ENCODE results near the gene EPG5. TPM values are rescaled to one million over a fixed set of nuclear protein-coding genes. Genes with fewer than 3 reads are reported as not detected.

EPG5 gene
- total and polyA plus RNA-seq, 10 of the 15 experiments (the other 5 are each of a cell fraction or from before 2014, with no cell fraction given), result 1.9 to 27.7 (median 9.0) TPM

DNA sequence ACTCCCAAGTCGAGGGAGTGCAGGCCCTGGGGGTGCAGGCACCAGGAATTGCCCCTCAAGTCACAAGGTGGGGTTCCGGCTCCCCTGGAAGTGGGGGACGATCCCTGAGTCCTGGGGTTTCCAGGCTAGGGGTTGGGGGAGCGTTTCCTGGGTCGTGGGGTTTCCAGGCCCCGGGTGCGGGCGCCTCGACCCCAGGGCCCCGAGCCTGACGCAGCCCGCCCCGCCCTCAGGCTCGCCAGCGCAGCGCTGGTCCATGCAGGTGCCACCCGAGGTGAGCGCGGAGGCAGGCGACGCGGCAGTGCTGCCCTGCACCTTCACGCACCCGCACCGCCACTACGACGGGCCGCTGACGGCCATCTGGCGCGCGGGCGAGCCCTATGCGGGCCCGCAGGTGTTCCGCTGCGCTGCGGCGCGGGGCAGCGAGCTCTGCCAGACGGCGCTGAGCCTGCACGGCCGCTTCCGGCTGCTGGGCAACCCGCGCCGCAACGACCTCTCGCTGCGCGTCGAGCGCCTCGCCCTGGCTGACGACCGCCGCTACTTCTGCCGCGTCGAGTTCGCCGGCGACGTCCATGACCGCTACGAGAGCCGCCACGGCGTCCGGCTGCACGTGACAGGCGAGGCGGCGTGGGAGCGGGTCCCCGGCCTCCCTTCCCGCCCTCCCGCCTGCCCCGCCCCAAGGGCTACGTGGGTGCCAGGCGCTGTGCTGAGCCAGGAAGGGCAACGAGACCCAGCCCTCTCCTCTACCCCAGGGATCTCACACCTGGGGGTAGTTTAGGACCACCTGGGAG, 129.7 kb downstream of the EPG5 start:
- H3K4me1 ChIP-seq (ENCODE audit: control insufficient read depth, insufficient read depth, low read length), result no peaks in the 10 kb centered on the region
- H3K27ac ChIP-seq (ENCODE audit: control insufficient read depth, insufficient read depth), result no peak overlapping the region
- in situ Hi-C loops (cut with MboI) (no loop called here), intact Hi-C loops (cut with micrococcal nuclease; ENCODE audit: unreplicated experiment) (no loop called here)
- no peaks in the 10 kb centered on the region for H3K79me2 ChIP-seq (ENCODE audit: control insufficient read depth, insufficient read depth, low read length)
- ATAC-seq, result peak; percentile 62
- POLR2A ChIA-PET, result no interaction called here
- TF ChIP-seq RFX5 (IDR thresholded peaks at IDR 0.05; ENCODE audit: low read depth, low read length), result no peak
- TF ChIP-seq, protein P1, sequence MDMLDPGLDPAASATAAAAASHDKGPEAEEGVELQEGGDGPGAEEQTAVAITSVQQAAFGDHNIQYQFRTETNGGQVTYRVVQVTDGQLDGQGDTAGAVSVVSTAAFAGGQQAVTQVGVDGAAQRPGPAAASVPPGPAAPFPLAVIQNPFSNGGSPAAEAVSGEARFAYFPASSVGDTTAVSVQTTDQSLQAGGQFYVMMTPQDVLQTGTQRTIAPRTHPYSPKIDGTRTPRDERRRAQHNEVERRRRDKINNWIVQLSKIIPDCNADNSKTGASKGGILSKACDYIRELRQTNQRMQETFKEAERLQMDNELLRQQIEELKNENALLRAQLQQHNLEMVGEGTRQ (IDR thresholded peaks at IDR 0.05; ENCODE audit: borderline replicate concordance, low read depth, low read length), result no peak
- TF ChIP-seq ZNF207 (IDR thresholded peaks at IDR 0.05; ENCODE audit: borderline replicate concordance), result no peak
- TF ChIP-seq SUZ12 (IDR thresholded peaks at IDR 0.05; ENCODE audit: unreplicated experiment), result no peak
- TF ChIP-seq, protein P2, sequence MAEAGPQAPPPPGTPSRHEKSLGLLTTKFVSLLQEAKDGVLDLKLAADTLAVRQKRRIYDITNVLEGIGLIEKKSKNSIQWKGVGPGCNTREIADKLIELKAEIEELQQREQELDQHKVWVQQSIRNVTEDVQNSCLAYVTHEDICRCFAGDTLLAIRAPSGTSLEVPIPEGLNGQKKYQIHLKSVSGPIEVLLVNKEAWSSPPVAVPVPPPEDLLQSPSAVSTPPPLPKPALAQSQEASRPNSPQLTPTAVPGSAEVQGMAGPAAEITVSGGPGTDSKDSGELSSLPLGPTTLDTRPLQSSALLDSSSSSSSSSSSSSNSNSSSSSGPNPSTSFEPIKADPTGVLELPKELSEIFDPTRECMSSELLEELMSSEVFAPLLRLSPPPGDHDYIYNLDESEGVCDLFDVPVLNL (IDR thresholded peaks at IDR 0.05; ENCODE audit: low read depth, low read length), result no peak
- TF ChIP-seq NBN (IDR thresholded peaks at IDR 0.05), result no peak
- peak; percentile 59 to 77; a peak in 3 of 4 replicates for TF ChIP-seq BHLHE40 (IDR thresholded peaks at IDR 0.05; ENCODE audit: borderline replicate concordance in 1 of 2, low read depth in 2 of 2, low read length in 1 of 2)
- no peak for TF ChIP-seq FOXK2 (IDR thresholded peaks at IDR 0.05)
- TF ChIP-seq, protein P3, sequence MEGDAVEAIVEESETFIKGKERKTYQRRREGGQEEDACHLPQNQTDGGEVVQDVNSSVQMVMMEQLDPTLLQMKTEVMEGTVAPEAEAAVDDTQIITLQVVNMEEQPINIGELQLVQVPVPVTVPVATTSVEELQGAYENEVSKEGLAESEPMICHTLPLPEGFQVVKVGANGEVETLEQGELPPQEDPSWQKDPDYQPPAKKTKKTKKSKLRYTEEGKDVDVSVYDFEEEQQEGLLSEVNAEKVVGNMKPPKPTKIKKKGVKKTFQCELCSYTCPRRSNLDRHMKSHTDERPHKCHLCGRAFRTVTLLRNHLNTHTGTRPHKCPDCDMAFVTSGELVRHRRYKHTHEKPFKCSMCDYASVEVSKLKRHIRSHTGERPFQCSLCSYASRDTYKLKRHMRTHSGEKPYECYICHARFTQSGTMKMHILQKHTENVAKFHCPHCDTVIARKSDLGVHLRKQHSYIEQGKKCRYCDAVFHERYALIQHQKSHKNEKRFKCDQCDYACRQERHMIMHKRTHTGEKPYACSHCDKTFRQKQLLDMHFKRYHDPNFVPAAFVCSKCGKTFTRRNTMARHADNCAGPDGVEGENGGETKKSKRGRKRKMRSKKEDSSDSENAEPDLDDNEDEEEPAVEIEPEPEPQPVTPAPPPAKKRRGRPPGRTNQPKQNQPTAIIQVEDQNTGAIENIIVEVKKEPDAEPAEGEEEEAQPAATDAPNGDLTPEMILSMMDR (IDR thresholded peaks at IDR 0.05 in 2 of 3, conservative IDR thresholded peaks at IDR 0.05 in 1 of 3; ENCODE audit: control insufficient read depth in 2 of 3, extremely low read depth in 1 of 3, insufficient read depth in 1 of 3, low read depth in 3 of 3, low read length in 3 of 3), result peak in 2 of 3 experiments; percentile 4 to 17; a peak in 2 of 6 replicates
- H3K4me3 ChIP-seq, result no peak overlapping the region
- H3K9ac ChIP-seq (ENCODE audit: control insufficient read depth, insufficient read depth, low read length), result no peak overlapping the region
- 74% methylated on average over 60 of the region's 84 CpGs for WGBS (ENCODE audit: insufficient coverage, insufficient replicate concordance, low lambda C conversion rate, missing lambda C conversion rate)
- no peaks in the 10 kb centered on the region for H3K36me3 ChIP-seq (ENCODE audit: control insufficient read depth in 2 of 2, insufficient read depth in 2 of 2, low read length in 1 of 2)
- no peaks in the 10 kb centered on the region; the same call in 2 of the 3 replicates for H3K9me3 ChIP-seq (replicated peaks; ENCODE audit: control insufficient read depth, insufficient read depth, low read length)
- DNase-seq (ENCODE audit: low read depth, low spot score), result no peak
- no TSS peak for BruUV-seq (replicated peaks)
- no peak overlapping the region for H2AFZ ChIP-seq (ENCODE audit: control insufficient read depth, low read depth, low read length)
- RAD21 ChIA-PET (ENCODE audit: unreplicated experiment), result no interaction called here
- CTCF ChIA-PET, result no interaction called here
- no peaks in the 10 kb centered on the region for H4K20me1 ChIP-seq (ENCODE audit: control insufficient read depth, insufficient read depth)
- SMC1A ChIA-PET (ENCODE audit: uncharacterized antibody, unreplicated experiment), result no interaction called here
- no peak overlapping the region for H3K4me2 ChIP-seq (ENCODE audit: control insufficient read depth, insufficient read depth)
- H3K27me3 ChIP-seq (replicated peaks in 1 of 2; ENCODE audit: control insufficient read depth in 2 of 2, insufficient read depth in 2 of 2, low read length in 1 of 2), result peaks cover 0 to 4% of the 10 kb centered on the region in 2 experiments; a peak in 1 of 4 replicates
- no peak for FAIRE-seq
